T-helper 1 cell treated with Interleukin-12 subunit alpha and Interleukin-12 subunit beta and Interleukin-4 antibody, amounts not matched to agents 30 μg/mL and 1 μg/mL, for 36 hours (primary cell): ENCODE results near the gene SRSF7.
"Not testable (repeated sequence)": the region's sequence is repeated elsewhere in the genome, so short reads cannot be mapped to it uniquely, and the experiment has no call there.

Experiments
- H3K27ac Mint-ChIP-seq: one replicate; pipeline ENCODE4 v1.8.0; 2021; ENCODE audit warnings: mild to moderate bottlenecking, mixed read lengths
- H3K27me3 Mint-ChIP-seq: one replicate; pipeline ENCODE4 v1.8.0; 2021; ENCODE audit warnings: low read depth, mixed read lengths
- H3K36me3 Mint-ChIP-seq: one replicate; pipeline ENCODE4 v1.8.0; 2021; ENCODE audit warnings: low read depth, mixed read lengths
- H3K4me1 Mint-ChIP-seq: one replicate; pipeline ENCODE4 v1.8.0; 2021; ENCODE audit warnings: low read depth, mixed read lengths
- H3K4me3 Mint-ChIP-seq: one replicate; pipeline ENCODE4 v1.8.0; 2021; ENCODE audit warnings: mild to moderate bottlenecking, moderate library complexity, mixed read lengths
- H3K9me3 Mint-ChIP-seq: one replicate; pipeline ENCODE4 v1.8.0; 2021; ENCODE audit warnings: mixed read lengths

The SRSF7 gene

GRCh38 chr2:38709567-38710194, 41.5 kb downstream of the SRSF7 start:
- Mint-ChIP-seq H3K9me3 (peaks cover 5% of the 10 kb centered on the region), H3K4me3 (peak overlapping the region; percentile 35), H3K27me3 (no peaks in the 10 kb centered on the region), H3K4me1 (peaks cover 62% of the 10 kb centered on the region), H3K27ac (peak overlapping the region; percentile 79), H3K36me3 (peaks cover 42% of the 10 kb centered on the region)

- Mint-ChIP-seq H3K4me1 (peaks cover 57% of the 10 kb centered on the region), H3K36me3 (peaks cover 39% of the 10 kb centered on the region)
Observed at GRCh38 chr2:38708900-38709566, 42.1 kb downstream of the SRSF7 start.

GRCh38 chr2:38708491-38708890, 42.7 kb downstream of the SRSF7 start:
- Mint-ChIP-seq H3K27ac (peak overlapping the region; percentile 79), H3K4me1 (peaks cover 54% of the 10 kb centered on the region), H3K4me3 (peak overlapping the region; percentile 35), H3K36me3 (peaks cover 38% of the 10 kb centered on the region)
- H3K9me3 Mint-ChIP-seq, H3K27me3 Mint-ChIP-seq: not testable (repeated sequence)

More at GRCh38 chr2:38708900-38709566, 42.1 kb downstream of the SRSF7 start:
- H3K27me3 Mint-ChIP-seq: no peaks in the 10 kb centered on the region
- peaks cover 5% of the 10 kb centered on the region for H3K9me3 Mint-ChIP-seq
- peak overlapping the region; percentile 35 for H3K4me3 Mint-ChIP-seq
- H3K27ac Mint-ChIP-seq: peak overlapping the region; percentile 79

GRCh38 chr2:38706846-38707345, 44.3 kb downstream of the SRSF7 start:
- H3K9me3 Mint-ChIP-seq: peaks cover 5% of the 10 kb centered on the region
- peaks cover 29% of the 10 kb centered on the region for H3K36me3 Mint-ChIP-seq

GRCh38 chr2:38704664-38705063, 46.5 kb downstream of the SRSF7 start:
- H3K9me3 Mint-ChIP-seq: no peaks in the 10 kb centered on the region
- H3K27me3 Mint-ChIP-seq: no peaks in the 10 kb centered on the region
- H3K4me3 Mint-ChIP-seq: no peak overlapping the region
- H3K4me1 Mint-ChIP-seq: peaks cover 54% of the 10 kb centered on the region
- peaks cover 29% of the 10 kb centered on the region for H3K36me3 Mint-ChIP-seq
- no peak overlapping the region for H3K27ac Mint-ChIP-seq

More at GRCh38 chr2:38706846-38707345, 44.3 kb downstream of the SRSF7 start:
- H3K4me1 Mint-ChIP-seq: peaks cover 50% of the 10 kb centered on the region
- no peaks in the 10 kb centered on the region for H3K27me3 Mint-ChIP-seq
- H3K27ac Mint-ChIP-seq: peak overlapping the region; percentile 61
- H3K4me3 Mint-ChIP-seq: no peak overlapping the region

- H3K36me3 Mint-ChIP-seq: peaks cover 27% of the 10 kb centered on the region
- peaks cover 46% of the 10 kb centered on the region for H3K4me1 Mint-ChIP-seq
- H3K4me3 Mint-ChIP-seq, H3K27me3 Mint-ChIP-seq, H3K27ac Mint-ChIP-seq, H3K9me3 Mint-ChIP-seq: not testable (repeated sequence)
Observed at GRCh38 chr2:38703336-38703735, 47.8 kb downstream of the SRSF7 start.

GRCh38 chr2:38702413-38702812, 48.7 kb downstream of the SRSF7 start:
- Mint-ChIP-seq H3K4me1 (peaks cover 49% of the 10 kb centered on the region), H3K27ac (peak overlapping the region; percentile 65), H3K4me3 (peak overlapping the region; percentile 1), H3K27me3 (no peaks in the 10 kb centered on the region), H3K9me3 (no peaks in the 10 kb centered on the region), H3K36me3 (peaks cover 29% of the 10 kb centered on the region)

- Mint-ChIP-seq H3K27me3 (no peaks in the 10 kb centered on the region), H3K36me3 (peaks cover 25% of the 10 kb centered on the region), H3K4me1 (peaks cover 48% of the 10 kb centered on the region), H3K27ac (peak overlapping the region; percentile 86), H3K9me3 (no peaks in the 10 kb centered on the region), H3K4me3 (peak overlapping the region; percentile 56)
Observed at GRCh38 chr2:38701542-38701941, 49.6 kb downstream of the SRSF7 start.

GRCh38 chr2:38700881-38701458, 50.2 kb downstream of the SRSF7 start:
- H3K9me3 Mint-ChIP-seq: no peaks in the 10 kb centered on the region
- H3K4me1 Mint-ChIP-seq: peaks cover 47% of the 10 kb centered on the region
- peak overlapping the region; percentile 87 for H3K27ac Mint-ChIP-seq
- H3K27me3 Mint-ChIP-seq: no peaks in the 10 kb centered on the region
- H3K4me3 Mint-ChIP-seq: peak overlapping the region; percentile 70
- H3K36me3 Mint-ChIP-seq: peaks cover 28% of the 10 kb centered on the region

GRCh38 chr2:38700113-38700785, 50.9 kb downstream of the SRSF7 start:
- Mint-ChIP-seq H3K4me3 (peak overlapping the region; percentile 70), H3K27ac (peak overlapping the region; percentile 87), H3K36me3 (peaks cover 27% of the 10 kb centered on the region), H3K27me3 (no peaks in the 10 kb centered on the region), H3K9me3 (no peaks in the 10 kb centered on the region), H3K4me1 (peaks cover 45% of the 10 kb centered on the region)

GRCh38 chr2:38698467-38699003, 52.6 kb downstream of the SRSF7 start:
- Mint-ChIP-seq H3K4me1 (peaks cover 45% of the 10 kb centered on the region), H3K4me3 (no peak overlapping the region), H3K36me3 (peaks cover 29% of the 10 kb centered on the region), H3K27ac (peak overlapping the region; percentile 6), H3K9me3 (no peaks in the 10 kb centered on the region), H3K27me3 (no peaks in the 10 kb centered on the region)

- no peaks in the 10 kb centered on the region for H3K9me3 Mint-ChIP-seq
- peaks cover 49% of the 10 kb centered on the region for H3K4me1 Mint-ChIP-seq
- H3K27ac Mint-ChIP-seq: peak overlapping the region; percentile 89
- no peaks in the 10 kb centered on the region for H3K27me3 Mint-ChIP-seq
- peaks cover 34% of the 10 kb centered on the region for H3K36me3 Mint-ChIP-seq
- peak overlapping the region; percentile 30 for H3K4me3 Mint-ChIP-seq
Observed at GRCh38 chr2:38697116-38697840, 53.9 kb downstream of the SRSF7 start.
